K562 (cell line): ENCODE results near the gene LDAF1. TPM values are rescaled to one million over a fixed set of nuclear protein-coding genes. Genes with fewer than 3 reads are reported as not detected.

Experiments
- ATF3 ChIP-seq, 2 experiments: fragments of 450-650 bp in 1 of 2; sonication (generic) in 1 of 2; formaldehyde crosslinking in 1 of 2; IDR thresholded peaks in 1 of 2; conservative IDR thresholded peaks in 1 of 2; 2 replicates each; pipeline versions ENCODE4 v1.6.1 to v1.8.1; 2016 to 2023; ENCODE audit warnings: mild to moderate bottlenecking in 2 of 2, moderate library complexity in 2 of 2, inconsistent platforms in 1 of 2, missing genetic modification reagents in 1 of 2
- CBX3 ChIP-seq, 2 experiments: IDR thresholded peaks; 1 replicate in 1 of 2; 2 replicates in 1 of 2; pipeline ENCODE4 v1.6.1; 2012; ENCODE audit warnings: inconsistent platforms in 2 of 2, low read length in 2 of 2, borderline replicate concordance in 1 of 2, control low read depth in 1 of 2
- ELK1 ChIP-seq: sonication (generic); formaldehyde crosslinking; IDR thresholded peaks from 2 replicates; pipeline ENCODE4 v1.8.1; 2022; ENCODE audit warnings: missing genetic modification reagents
- GABPA ChIP-seq: fragments of 200-800 bp; sonication (Bioruptor generic); conservative IDR thresholded peaks from 2 replicates; pipeline ENCODE4 v1.6.1; 2016; ENCODE audit warnings: low read depth, missing genetic modification characterization, missing compliant biosample characterization
- HDAC1 ChIP-seq, 2 experiments: fragments of 450-650 bp; IDR thresholded peaks; 2 replicates each; pipeline ENCODE4 v1.6.1; 2016 to 2017; ENCODE audit warnings: inconsistent platforms in 1 of 2, mild to moderate bottlenecking in 1 of 2, moderate library complexity in 1 of 2
- HMBOX1 ChIP-seq: sonication (generic); IDR thresholded peaks from 2 replicates; pipeline ENCODE4 v1.6.1; 2016
- HMG20A ChIP-seq: fragments of 450-650 bp; formaldehyde crosslinking; conservative IDR thresholded peaks from 2 replicates; pipeline ENCODE4 v1.4.0; 2020; ENCODE audit warnings: mild to moderate bottlenecking, mixed read lengths
- IRF2 ChIP-seq: sonication (generic); formaldehyde crosslinking; IDR thresholded peaks from 2 replicates; pipeline ENCODE4 v1.8.1; 2022; ENCODE audit warnings: mild to moderate bottlenecking, missing genetic modification reagents
- NCOA1 ChIP-seq: fragments of 450-650 bp; IDR thresholded peaks from 2 replicates; pipeline ENCODE4 v1.6.1; 2016; ENCODE audit warnings: low read depth
- NR2C1 ChIP-seq, 2 experiments: fragments of 450-650 bp; IDR thresholded peaks; 2 replicates each; pipeline ENCODE4 v1.6.1; 2017; ENCODE audit warnings: mild to moderate bottlenecking in 2 of 2, antibody characterized with exemption in 1 of 2, inconsistent platforms in 1 of 2, missing compliant biosample characterization in 1 of 2, missing genetic modification characterization in 1 of 2
- POLR2B ChIP-seq: fragments of 450-650 bp; IDR thresholded peaks from 2 replicates; pipeline ENCODE4 v1.6.1; 2018; ENCODE audit warnings: low read depth; ENCODE audit not compliant: partially characterized antibody
- RAD21 ChIP-seq, 2 experiments: fragments of 250-450 bp in 1 of 2; fragments of 450-650 bp in 1 of 2; sonication (Bioruptor Pico) in 1 of 2; formaldehyde crosslinking in 1 of 2; IDR thresholded peaks in 1 of 2; conservative IDR thresholded peaks in 1 of 2; 2 replicates each; pipeline versions ENCODE4 v1.4.0 to v1.8.0; 2020 to 2022; ENCODE audit warnings: mild to moderate bottlenecking in 2 of 2, moderate library complexity in 1 of 2
- SMARCA5 ChIP-seq: fragments of 450-650 bp; IDR thresholded peaks from 2 replicates; pipeline ENCODE4 v1.6.1; 2016
- SNRNP70 ChIP-seq: fragments of 200-400 bp; formaldehyde crosslinking; optimal IDR thresholded peaks from 2 replicates; pipeline ENCODE3; 2017; ENCODE audit warnings: low read depth, low read length
- SREBF2 ChIP-seq: sonication (generic); formaldehyde crosslinking; IDR thresholded peaks from 2 replicates; pipeline ENCODE4 v1.4.0; 2020; ENCODE audit warnings: mild to moderate bottlenecking, missing genetic modification reagents
- U2AF2 ChIP-seq: fragments of 200-400 bp; formaldehyde crosslinking; optimal IDR thresholded peaks from 2 replicates; pipeline ENCODE3; 2017; ENCODE audit warnings: low read depth, mild to moderate bottlenecking, low read length
- VEZF1 ChIP-seq: fragments of 200-800 bp; sonication (Bioruptor generic); IDR thresholded peaks from 2 replicates; pipeline ENCODE4 v1.6.1; 2017; ENCODE audit warnings: missing genetic modification characterization, missing compliant biosample characterization
- ZKSCAN3 ChIP-seq: fragments of 250-450 bp; sonication (Bioruptor Pico); IDR thresholded peaks from 2 replicates; pipeline ENCODE4 v1.4.0; 2020
- ZNF384 ChIP-seq: IDR thresholded peaks from 2 replicates; pipeline ENCODE4 v1.6.1; 2012; ENCODE audit warnings: low read depth, low read length, improper control_type of control experiment
- ZNF408 ChIP-seq: fragments of 250-450 bp; sonication (Bioruptor Pico); IDR thresholded peaks from 2 replicates; pipeline ENCODE4 v1.4.0; 2020; ENCODE audit warnings: low read depth, mild to moderate bottlenecking, moderate library complexity
- ZNF778 ChIP-seq: fragments of 450-650 bp; formaldehyde crosslinking; IDR thresholded peaks from 2 replicates; pipeline ENCODE4 v1.4.0; 2020; ENCODE audit warnings: mild to moderate bottlenecking, moderate library complexity
- ZSCAN29 ChIP-seq: fragments of 450-650 bp; IDR thresholded peaks from 2 replicates; pipeline ENCODE4 v1.6.1; 2017
- ZSCAN32 ChIP-seq: fragments of 450-650 bp; formaldehyde crosslinking; IDR thresholded peaks from 2 replicates; pipeline ENCODE4 v1.4.0; 2020; ENCODE audit warnings: mild to moderate bottlenecking, moderate library complexity
- polyA plus RNA-seq, 8 experiments: library from polyadenylated mRNA; depleted of rRNA in 4 of 8; stranded (reverse) in 5 of 8; unstranded in 3 of 8; fragments of >200 nt; fragmentation: Nextera tagmentation in 2 of 8; fragmentation: Illumina TruSeq in 1 of 8; extraction: Ambion mirVana in 2 of 8; extraction: Trizol in 1 of 8; gene quantifications; 2 replicates each; pipeline versions ENCODE4 v1.2.1 to v1.2.3, GENCODE V29; 2011 to 2014; ENCODE audit warnings: inconsistent platforms in 1 of 8, missing spikeins in 1 of 8
- total RNA-seq, 7 experiments: library from RNA; depleted of rRNA in 6 of 7; stranded (reverse); fragments of >200 nt in 6 of 7; fragmentation: Illumina TruSeq in 2 of 7; extraction: Trizol in 2 of 7; gene quantifications; 2 replicates each; pipeline versions ENCODE4 v1.2.1 to v1.2.3, GENCODE V29; 2011 to 2021; ENCODE audit warnings: low replicate concordance in 1 of 7

Gene LDAF1
- total and polyA plus RNA-seq, 9 of the 15 experiments (the other 6 are each of a cell fraction or from before 2014, with no cell fraction given): 7.0 to 20.1 (median 12.5) TPM

GRCh38 chr16:21169249-21169981 is 10.9 kb downstream of the LDAF1 start (continued):
- TF ChIP-seq VEZF1 (no peak), IRF2 (no peak), POLR2B (no peak), RAD21 (CRISPR knock-in tag; conservative IDR thresholded peaks at IDR 0.05 in 1 of 2, IDR thresholded peaks at IDR 0.05 in 1 of 2) (no peak), SMARCA5 (no peak), CBX3 (IDR thresholded peaks at IDR 0.05; ENCODE audit: borderline replicate concordance in 1 of 2, low read length in 2 of 2) (no peak), HMG20A (CRISPR knock-in tag) (no peak), ZNF778 (CRISPR knock-in tag) (no peak), ZSCAN29 (no peak), HDAC1 (IDR thresholded peaks at IDR 0.05) (no peak), U2AF2 (no peak), ZNF408 (CRISPR knock-in tag) (no peak), NR2C1 (IDR thresholded peaks at IDR 0.05) (no peak), NR2C1 (tag; IDR thresholded peaks at IDR 0.05) (no peak), ZKSCAN3 (no peak), HMBOX1 (no peak), ZSCAN32 (CRISPR knock-in tag) (no peak), SREBF2 (no peak), GABPA (tag) (no peak), NCOA1 (no peak), ELK1 (no peak), SNRNP70 (no peak), ZNF384 (peak; percentile 81), ATF3 (IDR thresholded peaks at IDR 0.05) (peak; percentile 63), ATF3 (CRISPR knock-in tag; conservative IDR thresholded peaks at IDR 0.05) (no peak)
